DND-41 (cell line): ENCODE data around the gene ELOVL6.

ENCODE experiments used
- EZH2 ChIP-seq: IDR thresholded peaks from 3 replicates; pipeline ENCODE4 v1.6.1; 2012; ENCODE audit warnings: borderline replicate concordance, low read depth, mild to moderate bottlenecking, moderate library complexity, low read length, inconsistent platforms; ENCODE audit not compliant: severe bottlenecking
- TF ChIP-seq, protein P1 (sequence below): IDR thresholded peaks from 2 replicates; pipeline ENCODE4 v1.5.1; 2012; ENCODE audit warnings: borderline replicate concordance, low read length, moderate library complexity, mild to moderate bottlenecking; ENCODE audit not compliant: poor library complexity, severe bottlenecking; ENCODE audit errors: extremely low read depth

DNA sequence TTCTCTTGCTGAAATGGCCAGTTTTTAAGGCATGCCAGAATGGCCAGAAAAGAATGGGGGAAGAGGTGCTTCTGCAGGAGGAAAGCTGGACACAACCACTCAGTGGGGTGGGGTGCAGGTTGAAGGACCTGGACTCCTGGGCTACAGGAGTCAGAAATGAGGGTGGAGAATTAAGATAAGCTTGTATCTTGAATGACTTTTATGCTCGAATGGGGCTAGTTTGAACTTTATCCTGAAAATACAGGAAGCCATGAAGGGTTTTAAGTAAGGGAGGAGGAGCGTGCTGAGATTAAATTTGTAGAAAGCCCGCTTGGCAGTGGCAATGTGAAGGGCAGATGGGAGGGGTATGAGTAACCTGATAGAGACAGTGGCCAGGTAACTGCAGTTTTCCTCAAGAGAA, 66.5 kb downstream of the ELOVL6 start:
- TF ChIP-seq, protein P1, sequence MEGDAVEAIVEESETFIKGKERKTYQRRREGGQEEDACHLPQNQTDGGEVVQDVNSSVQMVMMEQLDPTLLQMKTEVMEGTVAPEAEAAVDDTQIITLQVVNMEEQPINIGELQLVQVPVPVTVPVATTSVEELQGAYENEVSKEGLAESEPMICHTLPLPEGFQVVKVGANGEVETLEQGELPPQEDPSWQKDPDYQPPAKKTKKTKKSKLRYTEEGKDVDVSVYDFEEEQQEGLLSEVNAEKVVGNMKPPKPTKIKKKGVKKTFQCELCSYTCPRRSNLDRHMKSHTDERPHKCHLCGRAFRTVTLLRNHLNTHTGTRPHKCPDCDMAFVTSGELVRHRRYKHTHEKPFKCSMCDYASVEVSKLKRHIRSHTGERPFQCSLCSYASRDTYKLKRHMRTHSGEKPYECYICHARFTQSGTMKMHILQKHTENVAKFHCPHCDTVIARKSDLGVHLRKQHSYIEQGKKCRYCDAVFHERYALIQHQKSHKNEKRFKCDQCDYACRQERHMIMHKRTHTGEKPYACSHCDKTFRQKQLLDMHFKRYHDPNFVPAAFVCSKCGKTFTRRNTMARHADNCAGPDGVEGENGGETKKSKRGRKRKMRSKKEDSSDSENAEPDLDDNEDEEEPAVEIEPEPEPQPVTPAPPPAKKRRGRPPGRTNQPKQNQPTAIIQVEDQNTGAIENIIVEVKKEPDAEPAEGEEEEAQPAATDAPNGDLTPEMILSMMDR = no peak
- TF ChIP-seq EZH2 = no peak
